Cardiac septum (tissue), 1 donor: Measurements from ENCODE around the gene EFR3B. TPM values are rescaled to one million over a fixed set of nuclear protein-coding genes. Genes with fewer than 3 reads are reported as not detected.
"Not testable (repeated sequence)": the region's sequence is repeated elsewhere in the genome, so short reads cannot be mapped to it uniquely, and the experiment has no call there.

Experiments
- DNase-seq: peaks from one replicate; pipeline ENCODE4 v3.0.0-alpha.2; 2020; ENCODE audit warnings: low spot score
- intact Hi-C: fragments of 100-400 bp; cut with DNase I; formaldehyde crosslinking; loops from one replicate; pipeline ENCODE4 v1.14.0; 2022
- total RNA-seq: library from RNA; stranded (reverse); fragmentation: NEBNext Ultra II Directional; extraction: Animal tissue kit (Norgen Biotek cat#: 25700); gene quantifications from one replicate; pipeline ENCODE4 v1.2.1, GENCODE V29; 2021
- donor health status: DM: no; HTN: no; CAD: no.

Gene EFR3B
- total RNA-seq, 1 donor from 2014 or later, result 8.9 TPM

DNA sequence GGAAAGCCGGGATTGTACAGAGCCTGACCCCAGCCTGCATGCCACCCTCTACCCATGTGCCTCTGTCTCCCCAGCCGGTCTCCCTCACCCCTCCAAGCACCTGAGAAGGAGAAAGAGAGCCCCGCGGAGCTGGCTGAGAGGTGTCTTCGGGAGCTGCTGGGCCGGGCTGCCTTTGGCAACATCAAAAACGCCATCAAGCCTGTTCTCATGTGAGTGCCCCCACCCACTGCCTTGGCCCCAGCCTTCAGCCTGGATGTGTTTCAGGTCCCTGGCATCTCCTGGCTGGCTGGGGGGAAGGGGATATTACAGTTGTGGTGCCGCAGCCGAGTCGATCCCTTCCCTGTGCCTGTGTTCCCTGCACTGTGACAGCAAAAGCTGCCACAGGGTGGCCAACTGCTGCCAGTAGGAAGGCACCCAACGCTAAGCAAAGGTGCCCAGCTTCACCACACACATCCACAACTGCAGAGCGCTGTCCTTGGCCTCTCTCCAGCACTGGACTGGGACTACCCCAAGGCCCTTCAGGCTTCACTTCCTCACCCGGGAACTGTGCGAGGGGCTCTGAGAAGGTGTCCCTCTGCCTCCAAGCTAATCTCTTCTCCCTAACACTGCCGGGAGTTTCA is 88.1 kb downstream of the EFR3B start:
- intact Hi-C loops, result loop anchor here (1.0 to 5.0 kb wide), 4 partner anchors 53 to 155 kb away; partner anchors contain the start of gene EFR3B
- no peak for DNase-seq

DNA sequence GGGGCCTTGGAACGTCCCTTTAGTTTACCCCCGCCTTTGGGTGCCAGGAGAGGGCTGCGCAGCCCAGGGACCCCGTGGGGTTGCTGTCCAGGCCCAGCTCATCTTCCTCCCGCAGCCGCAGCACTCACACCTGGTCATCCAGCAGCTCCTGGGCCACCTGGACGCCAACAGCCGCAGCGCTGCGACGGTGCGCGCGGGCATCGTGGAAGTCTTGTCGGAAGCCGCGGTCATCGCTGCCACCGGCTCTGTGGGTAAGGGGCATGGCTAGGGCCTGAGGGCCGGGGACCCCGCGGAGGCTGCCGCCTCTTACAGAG is 89.3 kb downstream of the EFR3B start:
- DNase-seq, result no peak
- intact Hi-C loops, result no loop called here

- intact Hi-C loops, result no loop called here
Measured at GRCh38 chr2:25131567-25132298, 89.9 kb downstream of the EFR3B start.

GRCh38 chr2:25132299-25132635 is 90.4 kb downstream of the EFR3B start:
- no peak for DNase-seq
- intact Hi-C loops, result no loop called here

More at GRCh38 chr2:25131567-25132298, 89.9 kb downstream of the EFR3B start:
- DNase-seq, result no peak

DNA sequence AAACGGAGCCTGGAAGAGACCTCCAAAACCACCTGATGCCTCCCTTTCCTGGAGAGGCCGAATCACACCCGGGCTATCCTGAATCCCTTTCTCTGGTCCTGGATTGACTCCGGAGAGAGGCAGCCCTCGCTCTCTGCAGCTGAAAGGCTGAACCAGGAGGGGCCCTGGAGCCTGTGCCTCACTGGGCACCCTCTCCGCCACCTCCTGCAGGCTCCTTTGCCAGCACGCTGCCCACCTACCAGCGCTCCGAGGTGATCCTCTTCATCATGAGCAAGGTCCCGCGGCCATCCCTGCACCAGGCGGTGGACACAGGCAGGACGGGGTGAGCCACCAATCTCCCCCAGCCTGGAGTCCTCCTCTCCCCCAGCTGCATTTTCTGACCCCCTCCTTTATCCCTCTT is 90.8 kb downstream of the EFR3B start:
- no peak for DNase-seq
- intact Hi-C loops, result no loop called here

GRCh38 chr2:25140535-25140934 is 98.7 kb downstream of the EFR3B start:
- intact Hi-C loops, DNase-seq: not testable (repeated sequence)

DNA sequence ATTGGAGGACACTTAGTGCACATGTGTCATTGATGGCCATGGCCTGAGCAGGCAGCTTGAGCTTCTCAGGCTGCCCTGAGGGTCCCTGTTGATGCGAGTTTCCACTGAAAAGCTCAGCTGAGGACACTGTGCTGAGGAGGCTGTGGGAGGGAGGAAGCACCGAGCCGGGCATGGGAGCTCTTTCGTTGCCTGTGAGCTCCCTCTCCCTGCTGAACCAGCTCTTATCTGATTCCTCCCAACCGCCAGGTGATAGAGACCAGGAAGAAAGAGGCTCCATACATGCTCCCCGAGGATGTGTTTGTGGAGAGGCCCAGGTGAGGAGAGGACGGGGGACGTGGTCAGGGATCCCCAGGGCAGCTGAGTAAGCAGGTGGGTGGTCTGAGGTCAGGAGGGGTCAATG is 99.2 kb downstream of the EFR3B start:
- intact Hi-C loops, result no loop called here
- DNase-seq, result no peak

DNA sequence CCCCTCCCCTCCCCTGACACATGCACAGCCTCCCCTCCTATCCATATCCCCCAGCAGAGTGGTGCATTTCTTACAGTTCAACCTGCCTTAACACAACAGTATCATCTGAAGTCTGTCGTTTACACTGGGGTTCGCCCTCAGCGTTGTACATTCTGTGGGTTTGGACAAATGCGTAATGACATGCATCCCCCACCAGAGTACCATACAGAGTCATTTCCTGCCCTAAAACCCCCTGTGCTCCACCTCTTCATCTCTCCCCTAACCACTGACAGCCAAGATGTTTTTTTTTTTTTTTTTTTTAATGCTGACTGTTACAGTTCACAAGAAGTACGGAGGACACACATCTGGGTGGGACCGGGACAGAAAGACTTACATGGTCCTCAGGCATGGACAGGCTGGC is 103.9 kb downstream of the EFR3B start:
- intact Hi-C loops, result no loop called here

DNA sequence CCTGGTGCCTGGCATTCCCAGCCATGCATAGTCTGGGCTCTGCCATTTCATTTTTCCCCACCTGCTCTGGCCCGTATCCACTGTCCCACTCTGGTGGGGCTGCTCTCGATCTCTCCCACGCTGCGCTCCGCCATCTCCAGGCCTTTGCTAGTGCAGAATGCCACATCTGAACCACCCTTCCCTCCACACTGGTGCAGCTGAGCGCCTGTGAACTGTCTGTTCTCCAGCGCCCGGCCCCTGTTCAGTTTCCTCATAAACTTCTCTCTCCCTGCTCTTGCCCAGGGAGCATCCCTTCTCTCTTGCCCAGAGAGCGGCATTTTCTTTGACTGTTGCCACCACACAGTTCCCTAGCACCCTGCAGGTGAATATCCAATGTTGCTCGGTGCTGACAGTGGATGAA is 105.0 kb downstream of the EFR3B start:
- DNase-seq, result no peak
- intact Hi-C loops, result no loop called here

More for the DNA sequence above, 103.9 kb downstream of the EFR3B start:
- DNase-seq, result no peak

GRCh38 chr2:25149646-25150045 is 107.8 kb downstream of the EFR3B start:
- DNase-seq, result peak; percentile 71
- intact Hi-C loops, result no loop called here

- intact Hi-C loops, result not testable (repeated sequence)
- peak; percentile 26 for DNase-seq
Measured at GRCh38 chr2:25150993-25151392, 109.1 kb downstream of the EFR3B start.

DNA sequence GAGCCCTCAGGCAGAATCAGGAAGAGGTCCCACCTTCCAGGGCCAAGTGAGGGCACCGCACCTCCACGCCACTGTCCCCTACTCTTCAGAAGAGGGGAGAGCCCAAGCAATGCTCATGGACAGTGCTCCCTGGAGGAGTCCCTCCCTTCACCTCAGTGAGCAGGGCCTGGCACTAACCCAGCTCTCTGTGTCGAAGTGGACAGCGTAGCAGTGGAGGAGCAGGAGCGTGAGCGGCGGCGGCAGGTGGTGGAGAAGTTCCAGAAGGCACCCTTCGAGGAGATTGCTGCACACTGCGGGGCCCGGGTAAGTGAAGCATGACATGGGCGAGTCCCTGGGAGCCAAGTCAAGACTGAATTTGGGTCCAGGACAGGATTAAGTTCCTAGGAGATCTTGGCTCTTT is 109.8 kb downstream of the EFR3B start:
- peak; percentile 74 for DNase-seq
- intact Hi-C loops, result no loop called here

GRCh38 chr2:25155401-25155800 is 113.5 kb downstream of the EFR3B start:
- DNase-seq, result peak; percentile 49
- intact Hi-C loops, result no loop called here

- intact Hi-C loops, result no loop called here
- DNase-seq, result peak; percentile 65
Measured at GRCh38 chr2:25158096-25158852, 116.4 kb downstream of the EFR3B start.

- intact Hi-C loops, result no loop called here
- peak; percentile 3 for DNase-seq
Measured at GRCh38 chr2:25159949-25160348, 118.1 kb downstream of the EFR3B start.

DNA sequence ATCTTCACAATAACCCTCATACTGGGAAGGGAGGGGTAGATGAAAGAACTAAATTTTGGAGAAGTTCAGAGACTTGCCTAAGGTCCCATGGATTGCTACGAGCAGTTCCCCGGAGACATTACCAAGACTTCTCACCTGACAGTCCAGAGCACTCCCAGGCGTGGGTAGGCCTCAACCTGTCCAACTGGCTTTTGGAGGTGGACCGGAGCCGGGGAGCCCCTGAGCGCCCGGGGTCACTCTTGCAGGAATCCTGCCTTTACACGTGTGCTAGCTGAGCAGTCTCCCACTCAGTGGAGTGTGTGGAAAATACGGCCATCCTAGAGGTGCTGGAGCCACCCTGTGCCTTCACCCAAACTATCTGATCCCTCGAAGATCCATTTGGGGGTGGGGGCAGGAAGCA is 118.5 kb downstream of the EFR3B start:
- peak; percentile 47 for DNase-seq
- intact Hi-C loops, result no loop called here

DNA sequence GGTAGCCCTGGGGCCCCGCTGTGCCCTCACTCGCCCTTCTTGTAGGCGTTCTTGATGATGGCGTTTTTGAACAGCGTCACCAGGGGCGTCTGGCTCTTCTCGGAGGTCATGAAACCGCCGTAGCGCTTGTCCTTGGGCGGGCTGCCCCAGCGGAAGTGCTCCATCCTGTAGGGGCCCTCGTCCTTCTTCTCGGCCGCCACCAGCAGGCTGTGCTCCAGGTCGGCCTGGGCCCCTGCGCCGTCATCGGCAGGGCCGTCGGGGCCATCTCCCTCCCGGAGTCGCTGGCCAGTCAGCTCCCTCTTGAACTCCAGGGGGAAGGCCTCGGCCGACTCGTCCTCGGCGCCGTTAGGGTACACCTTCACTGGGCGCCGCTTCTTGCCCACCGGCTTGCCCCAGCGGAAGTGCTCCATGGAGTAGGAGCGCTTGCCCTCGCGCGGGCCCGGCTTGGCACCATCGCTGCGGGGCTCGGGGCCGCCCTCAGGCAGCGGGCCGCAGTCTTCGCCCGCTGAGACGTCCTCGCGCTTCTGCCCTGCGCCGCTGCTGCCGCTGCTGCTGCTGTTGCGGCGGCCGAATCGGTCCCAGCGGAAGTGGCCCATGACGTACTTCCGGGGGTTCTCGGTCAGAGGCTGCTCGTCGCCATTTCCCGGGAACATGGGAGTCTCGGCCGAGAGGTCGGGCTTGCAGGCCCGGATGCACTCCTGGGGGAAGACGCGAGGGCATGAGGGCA is 119.3 kb downstream of the EFR3B start:
- DNase-seq, result peak; percentile 82
- intact Hi-C loops, result no loop called here

DNA sequence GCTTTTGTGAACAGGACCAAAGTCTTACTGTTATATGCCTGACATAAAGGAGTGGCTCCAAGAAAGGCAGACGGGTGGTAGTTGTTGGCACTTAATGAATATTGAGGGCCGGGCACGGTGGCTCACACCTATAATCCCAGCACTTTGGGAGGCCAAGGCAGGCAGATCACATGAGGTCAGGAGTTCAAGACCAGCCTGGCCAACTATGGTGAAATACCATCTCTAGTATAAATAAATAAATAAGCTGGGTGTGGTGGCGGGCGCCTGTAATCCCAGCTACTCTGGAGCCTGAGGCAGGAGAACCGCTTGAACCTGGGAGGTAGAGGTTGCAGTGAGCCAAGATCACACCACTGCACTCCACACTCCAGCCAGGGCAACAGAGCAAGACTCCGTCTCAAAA is 120.2 kb downstream of the EFR3B start:
- intact Hi-C loops, result not testable (repeated sequence)
- peak; percentile 15 for DNase-seq

DNA sequence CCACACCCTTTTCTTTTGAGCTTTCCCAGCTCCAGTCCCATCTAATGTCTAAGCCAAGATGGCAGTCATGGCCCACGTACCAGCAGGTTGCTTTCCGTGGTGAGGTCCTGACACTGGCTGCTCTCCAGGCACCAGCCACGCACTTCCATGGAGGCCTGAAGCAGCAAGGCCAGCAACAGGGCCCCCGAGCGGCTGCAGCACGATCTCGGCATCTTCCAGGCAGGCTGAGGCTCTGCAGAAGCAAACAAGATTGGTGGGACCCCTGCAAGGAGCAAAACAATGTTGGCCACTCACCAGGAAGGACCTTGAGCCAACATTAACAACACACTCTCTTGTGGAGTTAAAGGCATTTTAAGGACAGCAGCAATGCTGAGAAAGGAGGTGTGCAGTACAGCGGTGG is 122.7 kb downstream of the EFR3B start:
- intact Hi-C loops, result no loop called here
- DNase-seq, result peak; percentile 71
